Prostate gland (tissue), 2 donors: Measurements from ENCODE around the gene CCDC92. TPM values are rescaled to one million over a fixed set of nuclear protein-coding genes. Genes with fewer than 3 reads are reported as not detected.

Experiments
- DNase-seq: peaks from one replicate; pipeline ENCODE4 v3.0.0-alpha.2; 2019; ENCODE audit warnings: low spot score
- H3K27ac ChIP-seq, 2 donors: fragments of 200-600 bp; sonication (generic); 2 replicates each; pipeline ENCODE4 v1.5.1; 2017 to 2019
- H3K27me3 ChIP-seq: fragments of 200-600 bp; sonication (generic); replicated peaks from 2 replicates; pipeline ENCODE4 v1.5.1; 2019; ENCODE audit not compliant: insufficient read depth
- H3K36me3 ChIP-seq, 2 donors: fragments of 200-600 bp; sonication (generic); 1 replicate in 1 of 2; 2 replicates in 1 of 2; pipeline versions ENCODE4 v1.5.1 to v1.8.1; 2017 to 2019
- H3K4me1 ChIP-seq: fragments of 200-600 bp; sonication (generic); replicated peaks from 2 replicates; pipeline ENCODE4 v1.5.1; 2019
- H3K4me3 ChIP-seq, 2 donors: fragments of 200-600 bp; sonication (generic); 2 replicates each; pipeline ENCODE4 v1.5.1; 2017 to 2019
- H3K9me3 ChIP-seq: fragments of 200-600 bp; sonication (generic); 2 replicates; pipeline ENCODE4 v1.5.1; 2017
- POLR2A ChIP-seq: fragments of 450-650 bp; IDR thresholded peaks from one replicate; pipeline ENCODE4 v1.6.1; 2016; ENCODE audit warnings: antibody characterized with exemption, mild to moderate bottlenecking
- POLR2AphosphoS5 ChIP-seq: sonication (generic); formaldehyde crosslinking; IDR thresholded peaks from one replicate; pipeline ENCODE4 v1.6.1; 2017; ENCODE audit warnings: antibody characterized with exemption
- WGBS: methylation state at CpG from one replicate; pipeline ENCODE4 v1.1.5; 2018; 5-methylcytosine and 5-hydroxymethylcytosine counted together
- intact Hi-C: fragments of 100-400 bp; cut with DNase I; formaldehyde crosslinking; loops from one replicate; pipeline ENCODE4 v1.14.2; 2022
- total RNA-seq, 2 donors: library from RNA; depleted of rRNA; stranded (reverse); fragments of >200 nt; gene quantifications; one replicate each; pipeline ENCODE4 v1.1.0, GENCODE V29; 2016
- TF ChIP-seq, protein P1 (sequence below), 4 experiments: fragments of 200-600 bp in 2 of 4; fragments of 450-650 bp in 2 of 4; sonication (generic) in 2 of 4; IDR thresholded peaks; 1 replicate in 3 of 4; 2 replicates in 1 of 4; pipeline ENCODE4 v1.5.1; 2016 to 2019; ENCODE audit warnings: antibody characterized with exemption in 4 of 4, mild to moderate bottlenecking in 2 of 4, moderate library complexity in 2 of 4

Gene CCDC92
- total RNA-seq, 2 donors from 2014 or later, result 22.4 to 42.9 TPM

DNA sequence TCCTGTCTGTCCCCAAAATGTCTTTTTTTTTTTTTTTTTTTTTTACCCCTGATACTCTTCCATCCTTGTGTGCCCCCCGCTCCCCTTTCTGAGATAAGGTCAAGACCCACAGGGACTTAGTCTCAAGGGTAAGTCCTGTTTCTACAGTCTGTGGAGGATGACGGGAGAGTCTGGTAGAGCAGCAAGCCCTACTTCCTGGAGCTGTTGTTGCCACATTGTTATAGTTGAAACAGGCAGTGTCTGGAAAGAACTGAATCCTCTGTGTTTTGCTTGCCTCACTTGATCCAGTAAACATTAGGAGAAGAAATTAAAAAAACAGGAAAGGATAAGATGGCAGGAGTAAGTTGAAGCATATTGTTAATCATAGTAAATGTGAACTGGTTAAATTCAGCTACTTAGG lies 45.9 kb upstream of the CCDC92 start:
- intact Hi-C loops, result no loop called here
- no peak for DNase-seq
- no peaks in the 10 kb centered on the region for H3K9me3 ChIP-seq
- H3K4me3 ChIP-seq, result no peak overlapping the region
- no peaks in the 10 kb centered on the region for H3K4me1 ChIP-seq
- no peaks in the 10 kb centered on the region for H3K27me3 ChIP-seq
- H3K27ac ChIP-seq, result no peak overlapping the region
- no peaks in the 10 kb centered on the region for H3K36me3 ChIP-seq
- no peak for TF ChIP-seq POLR2AphosphoS5
- TF ChIP-seq, protein P1, sequence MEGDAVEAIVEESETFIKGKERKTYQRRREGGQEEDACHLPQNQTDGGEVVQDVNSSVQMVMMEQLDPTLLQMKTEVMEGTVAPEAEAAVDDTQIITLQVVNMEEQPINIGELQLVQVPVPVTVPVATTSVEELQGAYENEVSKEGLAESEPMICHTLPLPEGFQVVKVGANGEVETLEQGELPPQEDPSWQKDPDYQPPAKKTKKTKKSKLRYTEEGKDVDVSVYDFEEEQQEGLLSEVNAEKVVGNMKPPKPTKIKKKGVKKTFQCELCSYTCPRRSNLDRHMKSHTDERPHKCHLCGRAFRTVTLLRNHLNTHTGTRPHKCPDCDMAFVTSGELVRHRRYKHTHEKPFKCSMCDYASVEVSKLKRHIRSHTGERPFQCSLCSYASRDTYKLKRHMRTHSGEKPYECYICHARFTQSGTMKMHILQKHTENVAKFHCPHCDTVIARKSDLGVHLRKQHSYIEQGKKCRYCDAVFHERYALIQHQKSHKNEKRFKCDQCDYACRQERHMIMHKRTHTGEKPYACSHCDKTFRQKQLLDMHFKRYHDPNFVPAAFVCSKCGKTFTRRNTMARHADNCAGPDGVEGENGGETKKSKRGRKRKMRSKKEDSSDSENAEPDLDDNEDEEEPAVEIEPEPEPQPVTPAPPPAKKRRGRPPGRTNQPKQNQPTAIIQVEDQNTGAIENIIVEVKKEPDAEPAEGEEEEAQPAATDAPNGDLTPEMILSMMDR (IDR thresholded peaks at IDR 0.05), result no peak
- TF ChIP-seq POLR2A, result no peak
- 80% methylated on average over 2 of the region's 2 CpGs for WGBS

DNA sequence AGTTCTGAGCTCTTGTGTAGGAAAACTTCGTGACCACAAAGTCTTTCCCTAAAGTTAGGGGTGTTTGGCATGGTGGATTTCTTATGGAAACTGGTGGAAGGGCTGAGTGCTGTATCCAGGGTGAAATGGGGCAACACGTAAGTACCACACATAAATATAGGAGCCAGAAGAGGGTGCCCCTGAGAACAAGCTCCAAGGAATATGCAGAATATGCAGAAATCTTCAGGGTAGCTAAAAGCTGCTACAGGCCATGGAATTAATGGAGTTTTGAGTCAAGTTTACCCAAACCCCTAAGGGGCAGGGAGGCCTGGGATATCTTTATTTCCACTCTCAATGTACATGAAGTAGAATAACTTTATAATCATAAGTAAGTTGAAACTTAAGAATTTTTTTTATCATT lies 44.4 kb upstream of the CCDC92 start:
- intact Hi-C loops, result no loop called here
- Histone ChIP-seq H3K27ac (no peak overlapping the region), H3K36me3 (no peaks in the 10 kb centered on the region), H3K9me3 (no peaks in the 10 kb centered on the region), H3K4me1 (no peaks in the 10 kb centered on the region), H3K4me3 (no peak overlapping the region), H3K27me3 (no peaks in the 10 kb centered on the region)
- 97% methylated on average over 2 of the region's 2 CpGs for WGBS
- TF ChIP-seq, protein P1 (IDR thresholded peaks at IDR 0.05), result no peak
- TF ChIP-seq POLR2A (no peak), POLR2AphosphoS5 (no peak)
- DNase-seq, result no peak

DNA sequence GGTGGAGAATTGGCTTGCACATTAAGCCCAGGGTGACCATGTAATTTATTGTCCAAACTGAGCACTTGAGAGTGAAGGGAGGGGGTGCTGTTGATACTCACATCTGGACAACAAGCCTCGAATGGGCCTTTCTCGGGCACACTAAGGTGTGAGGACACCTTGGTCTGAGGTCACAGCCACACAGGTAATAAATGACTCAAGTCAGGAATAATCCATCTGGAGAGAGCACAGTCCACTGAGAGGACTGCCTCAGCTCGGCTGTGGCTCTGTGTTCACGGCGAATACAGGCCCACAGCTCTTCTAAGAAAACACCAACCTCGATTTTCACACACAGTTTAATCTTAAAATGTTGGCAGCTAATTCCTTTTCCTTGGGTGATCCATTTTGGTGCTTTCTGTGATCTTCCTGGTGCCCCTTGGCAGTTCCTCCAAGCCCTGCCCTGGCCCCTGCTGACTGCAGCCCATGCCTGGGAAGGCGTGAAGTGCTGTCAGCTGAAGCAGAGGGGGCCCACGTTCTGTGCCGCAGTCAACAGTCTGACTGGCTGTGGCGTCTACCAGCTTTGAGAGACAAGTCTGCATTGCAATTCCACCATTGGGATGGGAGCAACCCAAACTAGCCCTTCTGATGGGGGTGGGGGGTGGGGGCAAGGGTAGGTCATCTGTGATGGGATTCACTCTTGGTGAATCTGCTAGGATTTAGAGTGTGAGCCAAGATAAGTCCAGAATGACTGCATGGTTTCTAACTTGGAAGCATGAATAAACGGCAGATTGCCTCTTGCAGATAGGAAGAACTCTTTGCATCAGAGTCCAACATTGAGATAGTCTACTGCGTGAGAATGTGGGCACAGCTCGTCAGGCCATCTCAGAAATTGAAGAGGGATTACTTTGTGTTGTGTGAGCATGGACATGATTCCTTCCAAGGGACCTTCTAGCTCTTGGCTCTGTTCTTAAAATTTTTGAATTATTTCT lies 43.1 kb upstream of the CCDC92 start:
- Histone ChIP-seq H3K36me3 (no peaks in the 10 kb centered on the region), H3K4me3 (no peak overlapping the region), H3K27me3 (no peaks in the 10 kb centered on the region), H3K27ac (no peak overlapping the region), H3K4me1 (no peaks in the 10 kb centered on the region), H3K9me3 (no peaks in the 10 kb centered on the region)
- no peak for DNase-seq
- WGBS, result 79% methylated on average over 13 of the region's 13 CpGs
- intact Hi-C loops, result no loop called here
- TF ChIP-seq POLR2A, result no peak
- TF ChIP-seq, protein P1 (IDR thresholded peaks at IDR 0.05), result no peak
- no peak for TF ChIP-seq POLR2AphosphoS5

DNA sequence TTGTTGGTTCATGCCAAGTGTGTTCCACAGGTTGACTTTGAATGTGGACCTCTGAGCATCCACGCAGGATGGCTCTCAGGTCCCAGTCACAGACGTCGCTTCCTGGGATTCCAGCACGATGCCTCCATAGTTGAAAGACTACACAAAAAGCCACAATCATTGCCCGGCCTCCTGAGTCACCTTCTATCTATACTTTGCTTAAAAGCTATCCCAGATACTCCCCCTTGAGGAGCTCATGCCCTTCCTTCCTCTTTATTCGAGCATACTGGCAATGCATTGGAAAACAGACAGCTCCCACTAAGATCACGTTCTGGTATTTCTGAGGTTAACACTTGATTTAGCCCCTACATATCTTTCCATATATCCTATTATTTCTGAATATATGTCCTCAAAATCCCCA lies 40.4 kb upstream of the CCDC92 start:
- TF ChIP-seq, protein P1 (IDR thresholded peaks at IDR 0.05), result no peak
- no peak for TF ChIP-seq POLR2AphosphoS5
- no peak for TF ChIP-seq POLR2A
- Histone ChIP-seq H3K4me1 (no peaks in the 10 kb centered on the region), H3K9me3 (no peaks in the 10 kb centered on the region), H3K36me3 (no peaks in the 10 kb centered on the region), H3K27me3 (no peaks in the 10 kb centered on the region), H3K27ac (no peak overlapping the region), H3K4me3 (no peak overlapping the region)
- DNase-seq, result no peak
- intact Hi-C loops, result no loop called here
- WGBS, result 94% methylated on average over 7 of the region's 7 CpGs
